Sigmoid colon (tissue), 7 donors: Measurements from ENCODE around the gene LAD1. TPM values are rescaled to one million over a fixed set of nuclear protein-coding genes. Genes with fewer than 3 reads are reported as not detected.

Experiments used
- DNase-seq: peaks from one replicate; pipeline ENCODE4 v3.0.0-alpha.2; 2019
- H3K27ac ChIP-seq, 4 donors: fragments of 200-600 bp; sonication (generic); one replicate each; pipeline ENCODE4 v1.5.1; 2016 to 2019; ENCODE audit warnings: mild to moderate bottlenecking in 1 of 4
- H3K27me3 ChIP-seq, 3 donors: fragments of 200-600 bp; sonication (generic); one replicate each; pipeline ENCODE4 v1.5.1; 2019; ENCODE audit warnings: mild to moderate bottlenecking in 1 of 3
- H3K36me3 ChIP-seq, 4 donors: fragments of 200-600 bp; sonication (generic); one replicate each; pipeline ENCODE4 v1.5.1; 2016 to 2019
- H3K4me1 ChIP-seq, 4 donors: fragments of 200-600 bp; sonication (generic); one replicate each; pipeline ENCODE4 v1.5.1; 2017 to 2019
- H3K4me3 ChIP-seq, 4 donors: fragments of 200-600 bp; sonication (generic); one replicate each; pipeline ENCODE4 v1.5.1; 2017 to 2019; ENCODE audit warnings: mild to moderate bottlenecking in 2 of 4, moderate library complexity in 1 of 4
- H3K9me3 ChIP-seq, 4 donors: fragments of 200-600 bp in 3 of 4; sonication (generic) in 3 of 4; one replicate each; pipeline versions ENCODE4 v1.5.1 to v1.6.1; 2013 to 2019
- EP300 ChIP-seq, 4 donors: sonication (generic); formaldehyde crosslinking; IDR thresholded peaks; one replicate each; pipeline ENCODE4 v1.6.1; 2017; ENCODE audit warnings: antibody characterized with exemption in 4 of 4
- POLR2A ChIP-seq, 2 donors: fragments of 450-650 bp; IDR thresholded peaks; one replicate each; pipeline ENCODE4 v1.6.1; 2016; ENCODE audit warnings: antibody characterized with exemption in 2 of 2, mild to moderate bottlenecking in 2 of 2, moderate library complexity in 2 of 2
- POLR2AphosphoS5 ChIP-seq, 4 donors: sonication (generic); formaldehyde crosslinking; IDR thresholded peaks; one replicate each; pipeline ENCODE4 v1.6.1; 2017; ENCODE audit warnings: antibody characterized with exemption in 4 of 4
- WGBS, 2 donors: extraction: QIAGEN DNeasy Blood & Tissue Kit; methylation state at CpG; one replicate each; pipeline ENCODE4 v1.1.7; 2013; 5-methylcytosine and 5-hydroxymethylcytosine counted together
- intact Hi-C: fragments of 100-400 bp; cut with DNase I; formaldehyde crosslinking; loops from one replicate; pipeline ENCODE4 v1.15.1; 2023
- polyA plus RNA-seq, 3 donors: library from polyadenylated mRNA; stranded (reverse); fragments of 200-250 nt; gene quantifications; one replicate each; pipeline ENCODE4 v1.2.3, GENCODE V29; 2013
- total RNA-seq, 4 donors: library from RNA; depleted of rRNA; stranded (reverse); fragments of >200 nt; gene quantifications; one replicate each; pipeline ENCODE4 v1.1.0, GENCODE V29; 2016
- TF ChIP-seq, protein P1 (sequence below), 4 experiments: fragments of 450-650 bp in 3 of 4; fragments of 200-600 bp in 1 of 4; IDR thresholded peaks; one replicate each; pipeline ENCODE4 v1.5.1; 2016 to 2019; ENCODE audit warnings: antibody characterized with exemption in 4 of 4, mild to moderate bottlenecking in 3 of 4, moderate library complexity in 2 of 4
- donor health status: healthy with polysubstance abuse.
- donor health status: Bipolar disorder and iron deficiency.
- donor health status: healthy.

Gene LAD1
- total and polyA plus RNA-seq, 7 donors: 63.7 to 151 (median 102) TPM; not detected in 4

- no peaks in the 10 kb centered on the region for H3K36me3 ChIP-seq
- H3K9me3 ChIP-seq: no peaks in the 10 kb centered on the region
- H3K4me3 ChIP-seq: no peak overlapping the region
- no peak for TF ChIP-seq POLR2A (IDR thresholded peaks at IDR 0.05)
- no peak for TF ChIP-seq EP300 (IDR thresholded peaks at IDR 0.05)
- no peak for TF ChIP-seq POLR2AphosphoS5 (IDR thresholded peaks at IDR 0.05)
- TF ChIP-seq, protein P1, sequence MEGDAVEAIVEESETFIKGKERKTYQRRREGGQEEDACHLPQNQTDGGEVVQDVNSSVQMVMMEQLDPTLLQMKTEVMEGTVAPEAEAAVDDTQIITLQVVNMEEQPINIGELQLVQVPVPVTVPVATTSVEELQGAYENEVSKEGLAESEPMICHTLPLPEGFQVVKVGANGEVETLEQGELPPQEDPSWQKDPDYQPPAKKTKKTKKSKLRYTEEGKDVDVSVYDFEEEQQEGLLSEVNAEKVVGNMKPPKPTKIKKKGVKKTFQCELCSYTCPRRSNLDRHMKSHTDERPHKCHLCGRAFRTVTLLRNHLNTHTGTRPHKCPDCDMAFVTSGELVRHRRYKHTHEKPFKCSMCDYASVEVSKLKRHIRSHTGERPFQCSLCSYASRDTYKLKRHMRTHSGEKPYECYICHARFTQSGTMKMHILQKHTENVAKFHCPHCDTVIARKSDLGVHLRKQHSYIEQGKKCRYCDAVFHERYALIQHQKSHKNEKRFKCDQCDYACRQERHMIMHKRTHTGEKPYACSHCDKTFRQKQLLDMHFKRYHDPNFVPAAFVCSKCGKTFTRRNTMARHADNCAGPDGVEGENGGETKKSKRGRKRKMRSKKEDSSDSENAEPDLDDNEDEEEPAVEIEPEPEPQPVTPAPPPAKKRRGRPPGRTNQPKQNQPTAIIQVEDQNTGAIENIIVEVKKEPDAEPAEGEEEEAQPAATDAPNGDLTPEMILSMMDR (IDR thresholded peaks at IDR 0.05): no peak
- DNase-seq: no peak
- intact Hi-C loops: no loop called here
- H3K4me1 ChIP-seq: no peaks in the 10 kb centered on the region
- H3K27ac ChIP-seq: no peak overlapping the region
- H3K27me3 ChIP-seq: peaks cover 0 to 10% (median 0%) of the 10 kb centered on the region in 3 donors
Measured at GRCh38 chr1:201351617-201352016, 47.5 kb downstream of the LAD1 start.

DNA sequence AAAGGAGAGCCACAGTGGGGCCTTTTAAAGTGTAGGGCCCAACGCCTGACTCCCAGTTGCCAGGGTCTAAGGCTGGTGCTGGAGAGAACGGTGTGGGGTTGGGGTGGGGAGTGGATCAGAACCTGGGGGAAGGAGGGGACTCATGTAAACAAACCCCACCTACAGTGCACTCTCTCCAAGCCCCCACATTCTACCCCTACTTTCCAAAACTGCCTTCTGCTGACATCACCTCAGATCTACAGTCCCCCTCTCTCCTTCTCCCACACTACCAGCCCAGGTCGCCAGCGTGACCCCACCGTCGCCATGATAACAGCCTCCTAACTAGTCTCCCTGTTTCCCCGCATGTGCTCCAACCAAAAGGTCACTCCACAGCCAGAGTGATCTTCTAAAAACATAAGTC lies 48.2 kb downstream of the LAD1 start:
- intact Hi-C loops: no loop called here
- no peaks in the 10 kb centered on the region for H3K4me1 ChIP-seq
- TF ChIP-seq, protein P1 (IDR thresholded peaks at IDR 0.05): no peak
- TF ChIP-seq POLR2AphosphoS5 (IDR thresholded peaks at IDR 0.05): no peak
- no peak for TF ChIP-seq POLR2A (IDR thresholded peaks at IDR 0.05)
- no peak for TF ChIP-seq EP300 (IDR thresholded peaks at IDR 0.05)
- peaks cover 0 to 10% (median 0%) of the 10 kb centered on the region in 3 donors for H3K27me3 ChIP-seq
- no peaks in the 10 kb centered on the region for H3K9me3 ChIP-seq
- DNase-seq: no peak
- no peak overlapping the region for H3K4me3 ChIP-seq
- 88% methylated on average over 7 of the region's 7 CpGs for WGBS, 2 donors
- no peak overlapping the region for H3K27ac ChIP-seq
- no peaks in the 10 kb centered on the region for H3K36me3 ChIP-seq

- Histone ChIP-seq H3K4me3 (no peak overlapping the region), H3K27me3 (peaks cover 0 to 10% (median 0%) of the 10 kb centered on the region in 3 donors), H3K9me3 (no peaks in the 10 kb centered on the region), H3K27ac (no peak overlapping the region), H3K4me1 (no peaks in the 10 kb centered on the region), H3K36me3 (no peaks in the 10 kb centered on the region)
- intact Hi-C loops: no loop called here
- TF ChIP-seq POLR2AphosphoS5 (IDR thresholded peaks at IDR 0.05) (no peak), POLR2A (IDR thresholded peaks at IDR 0.05) (no peak)
- TF ChIP-seq, protein P1 (IDR thresholded peaks at IDR 0.05): no peak
- DNase-seq: no peak
- 47 to 74% methylated on average over 2 of the region's 2 CpGs for WGBS, 2 donors
Measured at GRCh38 chr1:201350361-201350725, 48.8 kb downstream of the LAD1 start.

GRCh38 chr1:201349092-201349491 lies 50.0 kb downstream of the LAD1 start:
- no peak for DNase-seq
- intact Hi-C loops: no loop called here
- H3K27ac ChIP-seq: no peak overlapping the region
- no peaks in the 10 kb centered on the region for H3K4me1 ChIP-seq
- no peak overlapping the region for H3K4me3 ChIP-seq
- WGBS, 2 donors: 86 to 88% methylated on average over 4 of the region's 4 CpGs
- no peak for TF ChIP-seq POLR2A (IDR thresholded peaks at IDR 0.05)
- H3K9me3 ChIP-seq: no peaks in the 10 kb centered on the region
- H3K27me3 ChIP-seq: peaks cover 0 to 10% (median 0%) of the 10 kb centered on the region in 3 donors
- no peaks in the 10 kb centered on the region for H3K36me3 ChIP-seq

DNA sequence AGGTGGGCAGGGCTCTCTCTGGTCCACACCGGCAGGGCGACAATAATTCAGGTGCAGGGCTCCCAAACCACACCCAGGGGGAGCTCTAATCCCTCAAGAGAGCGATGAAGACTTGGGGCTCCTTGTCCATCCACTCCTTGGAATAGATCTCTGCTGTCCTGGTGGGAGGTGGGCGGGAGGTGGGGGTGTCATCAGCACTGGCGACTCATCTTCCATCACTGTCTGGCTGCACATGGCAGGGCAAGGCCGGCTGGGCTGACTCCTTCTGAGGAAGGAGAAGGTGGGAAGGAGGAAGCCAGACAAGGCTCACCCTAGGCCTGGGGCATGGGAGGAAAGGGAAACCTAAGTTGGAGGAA lies 50.9 kb downstream of the LAD1 start:
- Histone ChIP-seq H3K4me1 (no peaks in the 10 kb centered on the region), H3K36me3 (no peaks in the 10 kb centered on the region), H3K4me3 (no peak overlapping the region), H3K27ac (no peak overlapping the region), H3K27me3 (peaks cover 0 to 10% (median 0%) of the 10 kb centered on the region in 3 donors), H3K9me3 (no peaks in the 10 kb centered on the region)
- TF ChIP-seq POLR2A (IDR thresholded peaks at IDR 0.05): no peak
- TF ChIP-seq, protein P1 (IDR thresholded peaks at IDR 0.05): peak in 2 of 4 experiments; percentile 24 to 42
- WGBS, 2 donors: 13 to 25% methylated on average over 6 of the region's 6 CpGs
- no peak for DNase-seq
- intact Hi-C loops: no loop called here
